Right lobe of liver (tissue), 6 donors: Measurements from ENCODE around the gene DVL3. TPM values are rescaled to one million over a fixed set of nuclear protein-coding genes. Genes with fewer than 3 reads are reported as not detected.
A peak's percentile ranks its signal among the peaks of the same experiment; 100 is the strongest.

Experiments
- ATAC-seq, 4 donors: fragments of 200-7000 bp; cut with Tn5 transposase; one replicate each; pipeline ENCODE4 v1.9.1; 2020; ENCODE audit warnings: mild to moderate bottlenecking in 4 of 4, moderate library complexity in 4 of 4
- DNase-seq, 3 donors: peaks; one replicate each; pipeline ENCODE4 v3.0.0-alpha.2; 2020
- H3K27ac ChIP-seq, 3 donors: fragments of 200-600 bp; one replicate each; pipeline ENCODE4 v1.8.0; 2022
- H3K27me3 ChIP-seq, 2 donors: fragments of 200-600 bp; one replicate each; pipeline ENCODE4 v1.8.0; 2022
- H3K36me3 ChIP-seq, 4 donors: fragments of 200-600 bp; sonication (generic) in 1 of 4; one replicate each; pipeline versions ENCODE4 v1.5.1 to v1.8.0; 2017 to 2022; ENCODE audit warnings: control low read depth in 1 of 4
- H3K4me1 ChIP-seq, 4 donors: fragments of 200-600 bp; sonication (generic) in 1 of 4; one replicate each; pipeline versions ENCODE4 v1.5.1 to v1.8.0; 2017 to 2022; ENCODE audit warnings: control low read depth in 1 of 4
- H3K4me3 ChIP-seq, 3 donors: fragments of 200-600 bp; one replicate each; pipeline ENCODE4 v1.8.0; 2022
- H3K9me3 ChIP-seq, 4 donors: fragments of 200-600 bp; sonication (generic) in 1 of 4; one replicate each; pipeline versions ENCODE4 v1.5.1 to v1.8.0; 2017 to 2022; ENCODE audit warnings: control low read depth in 1 of 4
- CTCF ChIP-seq, 4 donors: fragments of 200-600 bp in 3 of 4; fragments of 450-650 bp in 1 of 4; IDR thresholded peaks; one replicate each; pipeline versions ENCODE4 v1.5.1 to v1.8.0; 2016 to 2022; ENCODE audit warnings: antibody characterized with exemption in 4 of 4, mild to moderate bottlenecking in 2 of 4
- POLR2A ChIP-seq: fragments of 450-650 bp; IDR thresholded peaks from one replicate; pipeline ENCODE4 v1.6.1; 2017; ENCODE audit warnings: antibody characterized with exemption, mild to moderate bottlenecking
- WGBS: methylation state at CpG from one replicate; pipeline ENCODE4 v1.1.6; 2018; ENCODE audit warnings: low coverage, low lambda C conversion rate; ENCODE audit not compliant: insufficient coverage; ENCODE audit errors: missing lambda C conversion rate; 5-methylcytosine and 5-hydroxymethylcytosine counted together
- intact Hi-C, 2 donors: fragments of 100-400 bp; cut with DNase I; formaldehyde crosslinking; loops; one replicate each; pipeline versions ENCODE4 v1.11.2 to v1.14.1; 2022
- total RNA-seq, 6 experiments: library from RNA; depleted of rRNA in 2 of 6; stranded (reverse); fragments of >200 nt in 2 of 6; fragmentation: NEBNext Ultra II Directional in 3 of 6; extraction: Animal tissue kit (Norgen Biotek cat#: 25700) in 3 of 6; gene quantifications; one replicate each; pipeline versions ENCODE4 v1.1.0 to v1.2.4, GENCODE V29; 2016 to 2023
- donor health status: DM: no; HTN: yes; CAD: no.
- donor health status: DM: no; HTN: no; CAD: no.
- donor health status: DM: no; HTN: no; CAD: no.
- donor health status: DM: no; HTN: yes; CAD: no.
- donor health status: DM: no; HTN: yes; CAD: no.

The DVL3 gene
- total RNA-seq, 6 experiments from 2014 or later, result 18.9 to 28.1 (median 21.8) TPM

GRCh38 chr3:184185461-184186183 lies 30.4 kb downstream of the DVL3 start:
- WGBS, result under 1% methylated on average over 21 of the region's 55 CpGs
- TF ChIP-seq POLR2A (no peak), CTCF (IDR thresholded peaks at IDR 0.05) (no peak)
- Histone ChIP-seq H3K4me1 (peaks cover 0 to 15% (median 0%) of the 10 kb centered on the region in 4 donors), H3K4me3 (peak overlapping the region; percentile 94 to 97 (median 96)), H3K36me3 (peaks cover 19 to 64% (median 44%) of the 10 kb centered on the region in 4 donors), H3K9me3 (no peaks in the 10 kb centered on the region), H3K27ac (peak overlapping the region; percentile 72 to 88 (median 85)), H3K27me3 (no peaks in the 10 kb centered on the region)
- ATAC-seq (peak; percentile 93 to 97 (median 96)), DNase-seq (peak; percentile 99 to 100 (median 99))
- intact Hi-C loops, result no loop called here

- H3K27ac ChIP-seq, result peak within 1 kb of the TSS; percentile 72 to 88 (median 85)
- WGBS, result under 1% methylated on average over 28 of the region's 45 CpGs
- DNase-seq (peak in 2 of 3 donors; percentile 69 to 76), ATAC-seq (peak; percentile 31 to 53 (median 49))
- no peaks in the 10 kb centered on the region for H3K9me3 ChIP-seq
- peak within 1 kb of the TSS; percentile 94 to 97 (median 96) for H3K4me3 ChIP-seq
- H3K4me1 ChIP-seq, result peaks cover 0 to 15% (median 0%) of the 10 kb centered on the region in 4 donors
- H3K27me3 ChIP-seq, result no peaks in the 10 kb centered on the region
- peak; percentile 70 for TF ChIP-seq POLR2A
- no peak for TF ChIP-seq CTCF (IDR thresholded peaks at IDR 0.05)
- H3K36me3 ChIP-seq, result peaks cover 18 to 64% (median 43%) of the 10 kb centered on the region in 4 donors
- intact Hi-C loops, result no loop called here
Observed at GRCh38 chr3:184186184-184186901, 31.2 kb downstream of the DVL3 start, which contains the start of gene ABCF3. TSS of gene ABCF3 (plus strand) at chr3:184186199. CDS start at chr3:184186208, 9 bp downstream.

GRCh38 chr3:184186902-184187207 lies 31.7 kb downstream of the DVL3 start:
- peak overlapping the region; percentile 94 to 97 (median 96) for H3K4me3 ChIP-seq
- no peaks in the 10 kb centered on the region for H3K27me3 ChIP-seq
- 0% methylated on average over 1 of the region's 3 CpGs for WGBS
- intact Hi-C loops, result no loop called here
- H3K36me3 ChIP-seq, result peaks cover 15 to 64% (median 39%) of the 10 kb centered on the region in 4 donors
- DNase-seq (no peak), ATAC-seq (no peak)
- H3K9me3 ChIP-seq, result no peaks in the 10 kb centered on the region
- peaks cover 0 to 15% (median 0%) of the 10 kb centered on the region in 4 donors for H3K4me1 ChIP-seq
- TF ChIP-seq POLR2A, result no peak
- TF ChIP-seq CTCF (IDR thresholded peaks at IDR 0.05), result no peak
- peak overlapping the region in 2 of 3 donors; percentile 72 to 88 for H3K27ac ChIP-seq

- DNase-seq (no peak), ATAC-seq (no peak)
- H3K27ac ChIP-seq, result no peak overlapping the region
- H3K4me1 ChIP-seq, result peaks cover 0 to 15% (median 0%) of the 10 kb centered on the region in 4 donors
- intact Hi-C loops, result no loop called here
- TF ChIP-seq POLR2A, result no peak
- no peak for TF ChIP-seq CTCF (IDR thresholded peaks at IDR 0.05)
- 80% methylated on average over 3 of the region's 17 CpGs for WGBS
- H3K9me3 ChIP-seq, result no peaks in the 10 kb centered on the region
- H3K27me3 ChIP-seq, result no peaks in the 10 kb centered on the region
- H3K36me3 ChIP-seq, result peaks cover 11 to 64% (median 41%) of the 10 kb centered on the region in 4 donors
- no peak overlapping the region for H3K4me3 ChIP-seq
Observed at GRCh38 chr3:184188080-184188479, 32.9 kb downstream of the DVL3 start.
